SK-N-SH treated with all-trans-retinoic acid at 6 μM for 48 hours (cell line): ENCODE results near the gene CCDC148.

Experiments used
- BACH2 ChIP-seq: fragments of 250-450 bp; sonication (Bioruptor Pico); IDR thresholded peaks from 2 replicates; pipeline ENCODE4 v1.9.0; 2021; ENCODE audit warnings: mild to moderate bottlenecking, borderline replicate concordance
- ZFP3 ChIP-seq: fragments of 250-450 bp; sonication (Bioruptor Pico); IDR thresholded peaks from 2 replicates; pipeline ENCODE4 v1.5.0; 2020; ENCODE audit warnings: mild to moderate bottlenecking, moderate library complexity

DNA sequence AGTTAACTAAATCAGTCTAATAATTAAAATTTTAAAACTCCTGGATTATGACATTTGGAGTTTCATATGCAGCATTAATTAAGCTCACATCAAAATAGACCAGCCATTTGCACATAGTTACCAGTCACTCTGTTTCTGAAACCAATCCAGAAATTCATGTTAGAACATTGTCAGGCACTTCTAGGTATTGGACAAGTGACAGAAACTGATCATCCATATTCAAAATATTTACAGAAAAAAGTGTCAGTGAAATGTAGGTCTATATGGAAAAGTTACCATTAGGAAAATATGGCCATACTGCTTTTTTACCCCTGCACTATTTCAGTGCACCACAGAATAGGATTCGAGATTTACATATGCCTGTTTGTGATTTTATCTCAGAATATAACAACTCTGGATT is 321.5 kb downstream of the CCDC148 start:
- TF ChIP-seq BACH2 (CRISPR knock-in tag) (no peak), ZFP3 (no peak)
